ENCODE measurements around the gene KLHL15.
"Not testable (repeated sequence)": the region's sequence is repeated elsewhere in the genome, so short reads cannot be mapped to it uniquely, and the experiment has no call there.

The KLHL15 gene

GRCh38 chrX:24002792-24003191 is 24.2 kb downstream of the KLHL15 start:
- Histone ChIP-seq H2AFZ (ENCODE audit: low read depth, low read length) (no peak overlapping the region), H3K9me3 (ENCODE audit: low read length) (no peaks in the 10 kb centered on the region), H3K4me3 (ENCODE audit: low read length) (no peak overlapping the region), H3K36me3 (ENCODE audit: insufficient read depth, low read length) (peaks cover 15% of the 10 kb centered on the region), H3K4me1 (ENCODE audit: insufficient read depth, low read length) (no peaks in the 10 kb centered on the region), H3K27me3 (ENCODE audit: insufficient read depth, low read length) (no peaks in the 10 kb centered on the region)

DNA sequence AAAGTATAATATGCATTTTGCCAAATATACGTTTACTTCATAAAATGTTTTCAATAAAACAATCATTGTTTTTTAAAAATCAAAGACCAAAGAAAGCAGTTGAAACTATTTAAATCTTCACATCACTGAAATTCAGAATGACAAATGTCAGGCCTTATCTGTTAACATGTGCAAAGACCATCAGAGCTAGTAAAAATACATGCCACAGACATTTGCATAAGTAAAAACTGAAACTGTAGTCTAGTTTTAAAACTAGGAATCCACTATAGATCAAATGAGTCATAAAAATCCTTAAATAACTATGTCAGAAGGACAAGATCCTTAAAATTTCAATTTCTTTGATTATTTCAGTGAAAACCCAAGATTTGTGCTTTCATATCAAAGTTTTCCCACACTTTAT is 24.8 kb downstream of the KLHL15 start:
- Histone ChIP-seq H3K27me3 (ENCODE audit: insufficient read depth, low read length) (no peaks in the 10 kb centered on the region), H2AFZ (ENCODE audit: low read depth, low read length) (no peak overlapping the region), H3K36me3 (ENCODE audit: insufficient read depth, low read length) (peaks cover 15% of the 10 kb centered on the region), H3K4me1 (ENCODE audit: insufficient read depth, low read length) (no peaks in the 10 kb centered on the region), H3K4me3 (ENCODE audit: low read length) (no peak overlapping the region), H3K9me3 (ENCODE audit: low read length) (no peaks in the 10 kb centered on the region)

DNA sequence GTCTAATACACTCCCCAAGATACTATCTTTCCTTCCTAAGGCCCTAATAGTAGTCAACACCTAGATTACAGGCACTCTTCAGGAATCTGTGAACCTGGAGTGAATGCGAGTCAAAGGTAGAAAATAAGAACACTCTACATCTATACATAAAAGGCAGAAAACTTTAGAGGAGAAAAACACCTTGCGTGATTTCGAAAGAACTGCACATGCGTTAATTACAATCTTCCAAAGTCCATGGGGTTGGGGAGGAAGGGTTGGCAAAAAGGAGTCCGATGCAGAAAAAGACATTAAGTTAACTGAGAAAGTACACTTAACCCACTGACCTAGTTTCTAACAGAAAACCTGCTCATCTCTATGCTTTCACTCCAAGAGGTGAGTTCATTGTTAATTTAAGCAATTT is 27.3 kb downstream of the KLHL15 start:
- Histone ChIP-seq H3K4me3 (ENCODE audit: low read length) (no peak overlapping the region), H3K27me3 (ENCODE audit: insufficient read depth, low read length) (no peaks in the 10 kb centered on the region), H3K4me1 (ENCODE audit: insufficient read depth, low read length) (no peaks in the 10 kb centered on the region), H3K9me3 (ENCODE audit: low read length) (no peaks in the 10 kb centered on the region), H2AFZ (ENCODE audit: low read depth, low read length) (no peak overlapping the region), H3K36me3 (ENCODE audit: insufficient read depth, low read length) (peaks cover 6% of the 10 kb centered on the region)

- H3K27me3 ChIP-seq (ENCODE audit: insufficient read depth, low read length) = no peaks in the 10 kb centered on the region
- peaks cover 13% of the 10 kb centered on the region for H3K36me3 ChIP-seq (ENCODE audit: insufficient read depth, low read length)
Observed at GRCh38 chrX:23993012-23993633, 33.9 kb downstream of the KLHL15 start.

DNA sequence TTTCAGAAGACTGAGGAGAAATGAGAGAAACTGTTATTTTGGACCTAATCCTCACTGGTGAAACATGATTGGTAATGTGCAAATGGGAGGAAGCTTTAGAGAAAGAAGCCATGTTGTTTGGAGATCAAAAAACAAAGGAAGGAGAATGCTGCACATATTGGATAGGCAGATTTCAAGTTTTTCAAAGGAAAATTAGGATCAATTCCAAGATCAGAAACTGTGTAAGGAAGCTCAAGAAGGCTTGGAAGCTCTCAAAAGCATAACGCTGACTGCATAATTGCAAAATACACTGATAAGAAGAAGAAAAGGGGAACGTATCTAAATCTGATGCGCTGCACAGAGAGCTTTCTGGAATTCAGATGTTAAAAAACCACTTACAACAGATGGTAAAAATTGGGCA is 34.6 kb downstream of the KLHL15 start:
- H3K4me3 ChIP-seq (ENCODE audit: low read length) = no peak overlapping the region
- no peaks in the 10 kb centered on the region for H3K4me1 ChIP-seq (ENCODE audit: insufficient read depth, low read length)
- H3K36me3 ChIP-seq (ENCODE audit: insufficient read depth, low read length) = peaks cover 18% of the 10 kb centered on the region
- no peaks in the 10 kb centered on the region for H3K9me3 ChIP-seq (ENCODE audit: low read length)
- H2AFZ ChIP-seq (ENCODE audit: low read depth, low read length) = no peak overlapping the region
- no peaks in the 10 kb centered on the region for H3K27me3 ChIP-seq (ENCODE audit: insufficient read depth, low read length)

More at GRCh38 chrX:23993012-23993633, 33.9 kb downstream of the KLHL15 start:
- no peak overlapping the region for H3K4me3 ChIP-seq (ENCODE audit: low read length)
- H2AFZ ChIP-seq (ENCODE audit: low read depth, low read length) = no peak overlapping the region
- no peaks in the 10 kb centered on the region for H3K4me1 ChIP-seq (ENCODE audit: insufficient read depth, low read length)
- no peaks in the 10 kb centered on the region for H3K9me3 ChIP-seq (ENCODE audit: low read length)

DNA sequence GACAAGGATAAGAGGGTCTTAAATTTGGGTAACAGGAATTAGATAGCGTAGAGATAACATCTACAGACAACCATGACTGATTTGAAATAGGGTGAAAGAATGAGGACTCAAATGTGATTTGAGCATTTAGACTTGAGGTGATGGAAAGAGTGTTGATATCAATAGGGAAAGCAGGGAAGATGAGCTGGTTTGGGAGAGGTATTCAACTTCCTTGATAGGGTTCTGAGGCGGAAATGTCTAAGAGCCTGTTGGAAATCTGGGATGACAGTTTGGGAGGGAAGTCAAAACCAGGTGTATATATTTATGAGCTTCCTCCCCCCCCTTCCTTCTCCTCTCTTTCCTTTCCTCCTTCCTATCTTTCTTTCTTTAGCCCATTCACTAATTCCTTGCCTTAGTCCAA is 36.5 kb downstream of the KLHL15 start:
- Histone ChIP-seq H3K4me3 (ENCODE audit: low read length) (no peak overlapping the region), H3K9me3 (ENCODE audit: low read length) (no peaks in the 10 kb centered on the region), H2AFZ (ENCODE audit: low read depth, low read length) (no peak overlapping the region), H3K36me3 (ENCODE audit: insufficient read depth, low read length) (peaks cover 20% of the 10 kb centered on the region), H3K27me3 (ENCODE audit: insufficient read depth, low read length) (no peaks in the 10 kb centered on the region), H3K4me1 (ENCODE audit: insufficient read depth, low read length) (no peaks in the 10 kb centered on the region)

DNA sequence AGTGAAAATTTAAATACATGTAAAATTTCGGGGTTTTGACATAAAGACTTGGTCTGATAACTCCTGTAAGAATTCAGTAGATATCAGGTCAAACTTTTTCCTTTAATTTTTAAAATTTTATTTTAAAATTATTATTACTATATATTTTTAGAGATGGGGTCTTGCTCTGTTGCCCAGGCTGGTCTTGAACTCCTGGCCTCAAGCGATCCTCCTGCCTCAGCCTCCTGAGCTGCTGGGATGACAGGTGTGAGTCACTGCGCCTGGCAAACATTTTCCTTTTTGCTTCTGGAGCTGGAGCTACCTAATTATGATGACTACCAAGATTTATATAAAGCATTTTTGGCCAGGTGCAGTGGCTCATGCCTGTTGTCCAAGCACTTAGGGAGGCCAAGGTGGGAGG is 37.3 kb downstream of the KLHL15 start:
- H3K27me3 ChIP-seq (ENCODE audit: insufficient read depth, low read length) = no peaks in the 10 kb centered on the region
- H3K9me3 ChIP-seq (ENCODE audit: low read length) = no peaks in the 10 kb centered on the region
- H3K4me3 ChIP-seq (ENCODE audit: low read length) = no peak overlapping the region
- no peak overlapping the region for H2AFZ ChIP-seq (ENCODE audit: low read depth, low read length)
- H3K36me3 ChIP-seq (ENCODE audit: insufficient read depth, low read length) = peaks cover 24% of the 10 kb centered on the region
- no peaks in the 10 kb centered on the region for H3K4me1 ChIP-seq (ENCODE audit: insufficient read depth, low read length)

DNA sequence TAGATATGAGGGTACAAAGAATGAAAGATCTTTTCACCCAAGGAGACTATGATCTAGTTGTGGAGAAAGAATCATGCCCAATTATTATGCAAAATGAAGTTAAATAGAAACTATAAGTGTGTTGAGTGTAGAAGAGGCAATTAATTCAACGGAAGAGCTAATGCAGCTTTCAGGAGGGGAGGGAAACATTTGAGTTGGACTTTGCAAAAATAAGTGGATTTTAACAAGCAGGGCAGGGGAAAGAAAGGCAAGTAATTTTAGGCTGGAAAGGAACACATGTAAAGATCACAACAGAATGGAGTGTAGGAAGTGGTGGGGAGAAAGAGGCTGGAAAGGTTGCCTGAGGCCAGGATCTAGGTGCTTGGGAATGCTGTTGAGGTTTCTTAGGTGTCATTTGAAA is 44.1 kb downstream of the KLHL15 start:
- H3K4me1 ChIP-seq (ENCODE audit: insufficient read depth, low read length) = no peaks in the 10 kb centered on the region
- no peaks in the 10 kb centered on the region for H3K27me3 ChIP-seq (ENCODE audit: insufficient read depth, low read length)
- H3K4me3 ChIP-seq (ENCODE audit: low read length) = no peak overlapping the region
- H3K9me3 ChIP-seq (ENCODE audit: low read length) = no peaks in the 10 kb centered on the region
- H3K36me3 ChIP-seq (ENCODE audit: insufficient read depth, low read length) = peaks cover 9% of the 10 kb centered on the region
- no peak overlapping the region for H2AFZ ChIP-seq (ENCODE audit: low read depth, low read length)

- H3K36me3 ChIP-seq (ENCODE audit: insufficient read depth, low read length) = peaks cover 6% of the 10 kb centered on the region
- H3K27me3 ChIP-seq (ENCODE audit: insufficient read depth, low read length) = no peaks in the 10 kb centered on the region
- no peaks in the 10 kb centered on the region for H3K9me3 ChIP-seq (ENCODE audit: low read length)
- no peak overlapping the region for H2AFZ ChIP-seq (ENCODE audit: low read depth, low read length)
- H3K4me3 ChIP-seq (ENCODE audit: low read length) = no peak overlapping the region
- H3K4me1 ChIP-seq (ENCODE audit: insufficient read depth, low read length) = no peaks in the 10 kb centered on the region
Observed at GRCh38 chrX:23981711-23982110, 45.3 kb downstream of the KLHL15 start.

- Histone ChIP-seq H3K4me1 (ENCODE audit: insufficient read depth, low read length) (no peaks in the 10 kb centered on the region), H3K4me3 (ENCODE audit: low read length) (no peak overlapping the region), H3K36me3 (ENCODE audit: insufficient read depth, low read length) (peaks cover 5% of the 10 kb centered on the region), H2AFZ (ENCODE audit: low read depth, low read length) (no peak overlapping the region), H3K9me3 (ENCODE audit: low read length) (no peaks in the 10 kb centered on the region), H3K27me3 (ENCODE audit: insufficient read depth, low read length) (no peaks in the 10 kb centered on the region)
Observed at GRCh38 chrX:23981222-23981621, 45.8 kb downstream of the KLHL15 start.

GRCh38 chrX:23980011-23980441 is 47.0 kb downstream of the KLHL15 start:
- no peaks in the 10 kb centered on the region for H3K27me3 ChIP-seq (ENCODE audit: insufficient read depth, low read length)
- no peak overlapping the region for H3K4me3 ChIP-seq (ENCODE audit: low read length)
- peaks cover 4% of the 10 kb centered on the region for H3K36me3 ChIP-seq (ENCODE audit: insufficient read depth, low read length)
- no peaks in the 10 kb centered on the region for H3K4me1 ChIP-seq (ENCODE audit: insufficient read depth, low read length)
- H3K9me3 ChIP-seq (ENCODE audit: low read length) = no peaks in the 10 kb centered on the region
- no peak overlapping the region for H2AFZ ChIP-seq (ENCODE audit: low read depth, low read length)

GRCh38 chrX:23978491-23978890 is 48.5 kb downstream of the KLHL15 start:
- Histone ChIP-seq H2AFZ (ENCODE audit: low read depth, low read length) (no peak overlapping the region), H3K4me1 (ENCODE audit: insufficient read depth, low read length) (no peaks in the 10 kb centered on the region), H3K4me3 (ENCODE audit: low read length) (no peak overlapping the region), H3K27me3 (ENCODE audit: insufficient read depth, low read length) (no peaks in the 10 kb centered on the region), H3K9me3 (ENCODE audit: low read length) (no peaks in the 10 kb centered on the region), H3K36me3 (ENCODE audit: insufficient read depth, low read length) (no peaks in the 10 kb centered on the region)

DNA sequence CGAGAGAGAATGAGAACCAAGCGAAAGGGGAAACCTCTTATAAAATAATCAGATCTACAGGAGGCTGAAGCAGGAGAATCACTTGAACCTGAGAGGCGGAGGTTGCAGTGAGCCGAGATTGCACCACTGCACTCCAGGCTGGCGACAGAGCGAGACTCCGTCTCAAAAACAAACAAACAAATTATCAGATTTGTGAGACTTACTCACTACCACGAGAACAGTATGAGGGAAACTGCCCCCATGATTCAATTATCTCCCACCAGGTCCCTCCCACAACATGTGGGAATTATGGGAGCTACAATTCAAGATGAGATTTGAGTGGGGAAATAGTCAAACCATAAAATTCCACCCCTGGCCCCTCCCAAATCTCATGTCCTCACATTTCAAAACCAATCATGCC is 61.4 kb downstream of the KLHL15 start:
- H2AFZ ChIP-seq (ENCODE audit: low read depth, low read length); H3K9me3 ChIP-seq (ENCODE audit: low read length); H3K27me3 ChIP-seq (ENCODE audit: insufficient read depth, low read length); H3K4me1 ChIP-seq (ENCODE audit: insufficient read depth, low read length); H3K4me3 ChIP-seq (ENCODE audit: low read length); H3K36me3 ChIP-seq (ENCODE audit: insufficient read depth, low read length): not testable (repeated sequence)

- H3K4me1 ChIP-seq (ENCODE audit: insufficient read depth, low read length) = no peaks in the 10 kb centered on the region
- H3K9me3 ChIP-seq (ENCODE audit: low read length) = no peaks in the 10 kb centered on the region
- H3K36me3 ChIP-seq (ENCODE audit: insufficient read depth, low read length) = no peaks in the 10 kb centered on the region
- H2AFZ ChIP-seq (ENCODE audit: low read depth, low read length) = no peak overlapping the region
- no peaks in the 10 kb centered on the region for H3K27me3 ChIP-seq (ENCODE audit: insufficient read depth, low read length)
- H3K4me3 ChIP-seq (ENCODE audit: low read length) = no peak overlapping the region
Observed at GRCh38 chrX:23964191-23964590, 62.8 kb downstream of the KLHL15 start.
